Breast epithelium (tissue), 4 donors: ENCODE data around the gene JPH4. TPM values are rescaled to one million over a fixed set of nuclear protein-coding genes. Genes with fewer than 3 reads are reported as not detected.

Source experiments
- DNase-seq, 2 donors: peaks; one replicate each; pipeline ENCODE4 v3.0.0-alpha.2; 2019; ENCODE audit warnings: low spot score in 2 of 2
- H3K27ac ChIP-seq, 2 donors: fragments of 200-600 bp; sonication (generic) in 1 of 2; one replicate each; pipeline ENCODE4 v1.5.1; 2016 to 2019; ENCODE audit warnings: mild to moderate bottlenecking in 1 of 2
- H3K27me3 ChIP-seq, 2 donors: fragments of 200-600 bp; sonication (generic) in 1 of 2; one replicate each; pipeline versions ENCODE4 v1.5.1 to v1.6.0; 2017 to 2019; ENCODE audit warnings: control low read depth in 1 of 2, mild to moderate bottlenecking in 1 of 2
- H3K36me3 ChIP-seq: fragments of 200-600 bp; one replicate; pipeline ENCODE4 v1.5.1; 2019
- H3K4me1 ChIP-seq, 2 donors: fragments of 200-600 bp; sonication (generic); one replicate each; pipeline ENCODE4 v1.5.1; 2016 to 2019; ENCODE audit warnings: control low read depth in 1 of 2
- H3K4me3 ChIP-seq, 3 donors: fragments of 200-600 bp; sonication (generic); 1 replicate in 2 of 3; 2 replicates in 1 of 3; pipeline ENCODE4 v1.5.1; 2016 to 2019; ENCODE audit warnings: mild to moderate bottlenecking in 3 of 3, moderate library complexity in 2 of 3
- H3K9me3 ChIP-seq, 2 donors: fragments of 200-600 bp; sonication (generic) in 1 of 2; one replicate each; pipeline ENCODE4 v1.5.1; 2016 to 2019; ENCODE audit warnings: control low read depth in 1 of 2
- CTCF ChIP-seq, 3 donors: fragments of 450-650 bp; IDR thresholded peaks; one replicate each; pipeline ENCODE4 v1.5.1; 2016 to 2017; ENCODE audit warnings: antibody characterized with exemption in 3 of 3, mild to moderate bottlenecking in 3 of 3, moderate library complexity in 3 of 3
- POLR2A ChIP-seq: fragments of 450-650 bp; IDR thresholded peaks from one replicate; pipeline ENCODE4 v1.6.1; 2016; ENCODE audit warnings: antibody characterized with exemption, mild to moderate bottlenecking, moderate library complexity
- POLR2AphosphoS5 ChIP-seq, 3 donors: sonication (generic); formaldehyde crosslinking; IDR thresholded peaks; one replicate each; pipeline ENCODE4 v1.6.1; 2017; ENCODE audit warnings: antibody characterized with exemption in 3 of 3
- intact Hi-C: fragments of 100-400 bp; cut with DNase I; formaldehyde crosslinking; loops from one replicate; pipeline ENCODE4 v1.15.1; 2023; ENCODE audit warnings: low total_unique reads
- total RNA-seq, 3 donors: library from RNA; depleted of rRNA; stranded (reverse); fragments of >200 nt; gene quantifications; one replicate each; pipeline ENCODE4 v1.1.0, GENCODE V29; 2016

The JPH4 gene
- total RNA-seq, 3 donors from 2014 or later = 0.66 to 0.96 (median 0.73) TPM

- no peak overlapping the region for H3K27ac ChIP-seq
- intact Hi-C loops = no loop called here
- DNase-seq = no peak
- no peaks in the 10 kb centered on the region for H3K36me3 ChIP-seq
- no peaks in the 10 kb centered on the region for H3K27me3 ChIP-seq
- no peaks in the 10 kb centered on the region for H3K4me1 ChIP-seq
- TF ChIP-seq POLR2A = no peak
- TF ChIP-seq CTCF (IDR thresholded peaks at IDR 0.05) = no peak
- no peak for TF ChIP-seq POLR2AphosphoS5 (IDR thresholded peaks at IDR 0.05)
- H3K9me3 ChIP-seq = no peaks in the 10 kb centered on the region
- no peak overlapping the region for H3K4me3 ChIP-seq
Measured at GRCh38 chr14:23545740-23546365, 32.7 kb downstream of the JPH4 start.

- H3K27me3 ChIP-seq = no peaks in the 10 kb centered on the region
- H3K9me3 ChIP-seq = no peaks in the 10 kb centered on the region
- intact Hi-C loops = no loop called here
- no peak for DNase-seq
- H3K27ac ChIP-seq = no peak overlapping the region
- TF ChIP-seq POLR2A (no peak), POLR2AphosphoS5 (IDR thresholded peaks at IDR 0.05) (no peak), CTCF (IDR thresholded peaks at IDR 0.05) (no peak)
- H3K4me1 ChIP-seq = no peaks in the 10 kb centered on the region
- no peak overlapping the region for H3K4me3 ChIP-seq
- no peaks in the 10 kb centered on the region for H3K36me3 ChIP-seq
Measured at GRCh38 chr14:23544511-23545447, 33.8 kb downstream of the JPH4 start.

GRCh38 chr14:23543403-23543802, 35.2 kb downstream of the JPH4 start:
- no peak overlapping the region for H3K27ac ChIP-seq
- H3K4me1 ChIP-seq = no peaks in the 10 kb centered on the region
- no peaks in the 10 kb centered on the region for H3K36me3 ChIP-seq
- no peaks in the 10 kb centered on the region for H3K27me3 ChIP-seq
- no peaks in the 10 kb centered on the region for H3K9me3 ChIP-seq
- intact Hi-C loops = no loop called here
- TF ChIP-seq POLR2AphosphoS5 (IDR thresholded peaks at IDR 0.05) = no peak
- TF ChIP-seq CTCF (IDR thresholded peaks at IDR 0.05) = no peak
- no peak for TF ChIP-seq POLR2A
- no peak overlapping the region for H3K4me3 ChIP-seq
- no peak for DNase-seq

- Histone ChIP-seq H3K4me1 (no peaks in the 10 kb centered on the region), H3K36me3 (no peaks in the 10 kb centered on the region), H3K9me3 (no peaks in the 10 kb centered on the region), H3K4me3 (no peak overlapping the region), H3K27me3 (no peaks in the 10 kb centered on the region), H3K27ac (no peak overlapping the region)
- intact Hi-C loops = no loop called here
- no peak for DNase-seq
- TF ChIP-seq CTCF (IDR thresholded peaks at IDR 0.05) (no peak), POLR2AphosphoS5 (IDR thresholded peaks at IDR 0.05) (no peak), POLR2A (no peak)
Measured at GRCh38 chr14:23542261-23542660, 36.3 kb downstream of the JPH4 start.

- Histone ChIP-seq H3K27ac (no peak overlapping the region), H3K36me3 (no peaks in the 10 kb centered on the region), H3K27me3 (no peaks in the 10 kb centered on the region), H3K9me3 (no peaks in the 10 kb centered on the region), H3K4me1 (no peaks in the 10 kb centered on the region), H3K4me3 (no peak overlapping the region)
- TF ChIP-seq POLR2A (no peak), CTCF (IDR thresholded peaks at IDR 0.05) (no peak), POLR2AphosphoS5 (IDR thresholded peaks at IDR 0.05) (no peak)
- intact Hi-C loops = no loop called here
- DNase-seq = no peak
Measured at GRCh38 chr14:23540141-23540469, 38.5 kb downstream of the JPH4 start.
